Skeletal muscle satellite cell (primary cell): ENCODE results near the gene CPB2.

ENCODE experiments used
- H3K27me3 ChIP-seq: 2 replicates; pipeline ENCODE4 v1.7.0; 2013; ENCODE audit warnings: low read length; ENCODE audit not compliant: control insufficient read depth, insufficient read depth
- H3K36me3 ChIP-seq: 2 replicates; pipeline ENCODE4 v1.7.0; 2013; ENCODE audit warnings: mild to moderate bottlenecking, control low read depth, low read length; ENCODE audit not compliant: insufficient read depth
- H3K4me1 ChIP-seq: 2 replicates; pipeline ENCODE4 v1.7.0; 2013; ENCODE audit warnings: low read length; ENCODE audit not compliant: control insufficient read depth, insufficient read depth
- H3K4me2 ChIP-seq: 2 replicates; pipeline ENCODE4 v1.7.0; 2013; ENCODE audit warnings: mild to moderate bottlenecking, low read length
- H3K4me3 ChIP-seq: 2 replicates; pipeline ENCODE4 v1.7.0; 2013; ENCODE audit warnings: low read length
- H3K9ac ChIP-seq: 2 replicates; pipeline ENCODE4 v1.7.0; 2013; ENCODE audit warnings: mild to moderate bottlenecking, low read depth, low read length, moderate library complexity
- H3K9me3 ChIP-seq: replicated peaks from 2 replicates; pipeline ENCODE4 v1.7.0; 2013; ENCODE audit warnings: mild to moderate bottlenecking, control low read depth, low read length

CPB2 gene

DNA sequence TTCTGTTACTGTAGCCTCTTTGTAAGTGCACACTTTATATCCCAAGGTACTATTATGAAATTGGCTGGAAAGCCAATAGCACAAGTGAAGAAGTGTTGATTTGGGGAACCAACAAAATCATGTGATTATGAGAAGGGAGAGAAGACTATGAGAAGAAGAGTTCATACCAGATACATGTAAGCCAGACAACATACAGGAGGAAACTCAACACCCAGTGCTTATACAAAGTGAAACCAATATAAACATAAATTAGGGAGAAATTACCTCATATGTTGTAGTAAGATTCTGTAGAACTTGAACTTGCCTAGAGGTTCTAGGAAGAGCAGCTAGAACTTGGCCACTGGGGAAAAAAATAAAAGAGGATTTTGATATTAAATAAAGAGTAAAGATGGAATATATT lies 17.4 kb downstream of the CPB2 start:
- H3K9me3 ChIP-seq = no peaks in the 10 kb centered on the region
- H3K36me3 ChIP-seq = no peaks in the 10 kb centered on the region
- H3K27me3 ChIP-seq = peaks cover 15% of the 10 kb centered on the region
- H3K9ac ChIP-seq = no peak overlapping the region
- H3K4me2 ChIP-seq = no peak overlapping the region
- no peaks in the 10 kb centered on the region for H3K4me1 ChIP-seq
- H3K4me3 ChIP-seq = no peak overlapping the region

DNA sequence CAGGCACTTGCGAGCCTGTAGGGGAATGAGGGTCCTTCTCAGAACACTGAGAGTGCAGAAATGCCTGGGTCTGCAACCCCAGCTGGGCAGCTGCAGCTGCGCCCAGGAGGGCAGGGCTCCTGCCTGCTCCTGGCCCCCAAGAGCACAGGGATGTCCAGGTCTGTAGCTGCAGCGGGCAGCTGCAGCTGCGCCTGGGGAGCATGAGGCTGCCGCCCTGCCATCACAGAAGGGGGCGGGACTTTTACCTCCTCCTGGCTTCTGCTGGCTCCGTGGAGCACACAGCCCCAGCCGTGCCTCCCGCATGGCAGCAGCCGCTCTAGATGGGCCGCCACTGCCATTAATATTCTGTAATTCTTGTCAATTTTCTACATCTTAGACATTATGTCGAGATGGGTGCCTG lies 17.8 kb downstream of the CPB2 start:
- H3K4me1 ChIP-seq = no peaks in the 10 kb centered on the region
- H3K9me3 ChIP-seq = no peaks in the 10 kb centered on the region
- H3K4me2 ChIP-seq = no peak overlapping the region
- H3K27me3 ChIP-seq = peaks cover 11% of the 10 kb centered on the region
- H3K9ac ChIP-seq = no peak overlapping the region
- no peaks in the 10 kb centered on the region for H3K36me3 ChIP-seq
- no peak overlapping the region for H3K4me3 ChIP-seq

DNA sequence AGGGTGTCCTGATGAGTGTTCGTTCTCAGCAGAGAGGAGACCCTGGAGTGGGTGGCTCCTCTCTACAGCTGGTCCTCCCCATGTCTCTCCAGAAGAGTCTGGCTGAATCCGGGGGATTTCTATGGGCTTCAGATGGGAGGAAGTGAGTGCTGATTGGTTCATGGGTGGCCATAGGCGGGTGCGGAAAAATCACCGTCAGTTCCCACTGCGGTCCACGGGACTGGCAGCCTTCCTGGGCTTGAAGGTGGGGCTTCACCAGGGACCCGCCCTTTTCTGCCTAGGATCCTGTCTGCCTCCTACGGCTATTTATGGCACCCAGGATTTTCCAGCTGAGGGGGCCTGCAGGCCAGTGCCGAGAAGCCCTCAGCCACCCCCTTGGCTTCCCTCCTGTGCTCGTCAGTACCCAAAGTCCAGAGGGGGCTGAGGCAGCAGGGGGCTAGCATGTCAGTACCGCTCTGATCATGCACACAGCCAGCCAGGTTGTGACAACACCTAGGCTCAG lies 18.4 kb downstream of the CPB2 start:
- peaks cover 7% of the 10 kb centered on the region for H3K27me3 ChIP-seq
- H3K4me2 ChIP-seq = no peak overlapping the region
- H3K4me3 ChIP-seq = no peak overlapping the region
- no peaks in the 10 kb centered on the region for H3K36me3 ChIP-seq
- no peaks in the 10 kb centered on the region for H3K4me1 ChIP-seq
- H3K9ac ChIP-seq = no peak overlapping the region
- no peaks in the 10 kb centered on the region for H3K9me3 ChIP-seq

DNA sequence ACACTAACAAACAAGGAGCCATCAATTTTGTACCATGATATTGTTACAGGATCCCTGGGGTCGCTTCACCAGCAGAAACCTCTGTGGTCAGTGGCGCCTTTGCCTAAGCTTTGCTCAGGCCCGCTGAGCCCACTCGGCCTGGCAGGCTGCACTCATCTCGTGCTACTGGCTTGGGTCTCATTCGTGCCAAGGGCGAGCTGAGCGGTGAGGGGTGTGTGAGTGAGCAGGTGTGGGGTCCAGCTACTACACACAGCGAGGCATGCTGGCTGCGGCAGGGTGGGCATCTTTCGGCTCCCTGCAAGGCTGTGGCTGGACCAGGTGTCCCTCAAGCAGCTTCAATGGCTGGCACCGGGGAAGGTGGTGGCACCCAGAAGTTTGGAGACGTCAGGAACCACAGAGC lies 19.1 kb downstream of the CPB2 start:
- Histone ChIP-seq H3K4me3 (no peak overlapping the region), H3K27me3 (peaks cover 5% of the 10 kb centered on the region), H3K9me3 (no peaks in the 10 kb centered on the region), H3K36me3 (no peaks in the 10 kb centered on the region), H3K9ac (no peak overlapping the region), H3K4me2 (no peak overlapping the region), H3K4me1 (no peaks in the 10 kb centered on the region)

DNA sequence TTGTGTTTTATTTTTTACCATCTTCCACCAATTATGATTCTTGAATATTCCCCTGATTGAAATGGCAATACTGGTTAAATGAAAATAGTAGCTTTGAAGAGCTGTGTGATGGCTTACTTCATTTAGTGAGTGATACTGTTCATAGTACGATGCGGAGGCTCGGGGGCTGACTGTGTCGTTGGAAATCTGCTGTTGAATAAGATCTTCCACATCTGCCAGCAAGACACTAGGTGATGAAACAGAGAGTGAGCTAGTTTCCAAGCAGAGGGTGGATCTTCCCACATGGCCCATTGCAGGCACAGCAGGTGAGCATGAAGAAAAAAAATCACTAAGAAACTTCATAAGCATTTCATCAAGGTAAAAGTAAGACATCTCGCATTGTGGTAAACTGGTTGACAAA lies 22.5 kb downstream of the CPB2 start:
- Histone ChIP-seq H3K4me2 (no peak overlapping the region), H3K4me1 (no peaks in the 10 kb centered on the region), H3K9me3 (no peaks in the 10 kb centered on the region), H3K27me3 (peaks cover 12% of the 10 kb centered on the region), H3K9ac (no peak overlapping the region), H3K36me3 (no peaks in the 10 kb centered on the region), H3K4me3 (no peak overlapping the region)

DNA sequence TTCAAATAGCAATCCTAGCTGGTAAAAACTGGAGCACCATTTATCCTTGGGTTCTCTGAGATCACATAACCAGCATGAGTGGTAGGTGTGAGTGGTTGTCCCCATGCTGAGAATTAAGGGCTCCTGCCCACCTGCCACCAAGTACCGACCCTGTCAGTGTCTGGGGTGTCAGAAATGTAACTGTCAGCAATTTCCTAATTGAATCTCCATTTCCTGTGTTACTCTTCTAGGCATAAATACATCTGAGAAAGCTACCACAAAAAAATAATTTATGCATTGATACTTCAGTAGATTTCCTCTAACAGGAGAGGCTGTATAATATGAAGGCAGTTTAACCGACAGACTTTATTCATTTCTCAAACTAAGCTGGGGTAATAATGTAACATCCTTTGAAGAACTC lies 25.1 kb downstream of the CPB2 start:
- Histone ChIP-seq H3K9ac (no peak overlapping the region), H3K36me3 (no peaks in the 10 kb centered on the region)

DNA sequence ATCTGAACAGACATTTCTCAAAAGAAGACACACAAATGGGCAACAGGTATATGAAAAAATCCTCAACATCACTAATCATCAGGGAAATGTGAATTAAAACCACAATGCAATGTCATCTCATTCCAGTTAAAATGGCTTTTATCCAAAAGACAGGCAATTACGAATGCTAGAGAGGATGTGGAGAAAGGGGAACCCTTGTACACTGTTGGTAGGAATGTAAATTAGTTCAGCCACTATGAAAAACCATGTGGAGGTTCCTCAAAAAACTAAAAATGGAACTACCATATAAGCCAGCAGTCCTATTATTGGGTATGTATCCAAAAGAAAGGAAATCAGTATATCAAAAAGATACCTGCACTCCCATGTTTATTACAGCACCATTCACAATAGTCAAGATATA lies 27.6 kb downstream of the CPB2 start:
- H3K27me3 ChIP-seq = peaks cover 8% of the 10 kb centered on the region
- no peaks in the 10 kb centered on the region for H3K9me3 ChIP-seq
- no peak overlapping the region for H3K9ac ChIP-seq
- H3K4me2 ChIP-seq = no peak overlapping the region
- H3K36me3 ChIP-seq = no peaks in the 10 kb centered on the region
- H3K4me3 ChIP-seq = no peak overlapping the region
- H3K4me1 ChIP-seq = no peaks in the 10 kb centered on the region

More for the DNA sequence above, 25.1 kb downstream of the CPB2 start:
- Histone ChIP-seq H3K9me3 (no peaks in the 10 kb centered on the region), H3K4me1 (no peaks in the 10 kb centered on the region), H3K4me3 (no peak overlapping the region), H3K27me3 (peaks cover 12% of the 10 kb centered on the region), H3K4me2 (no peak overlapping the region)

DNA sequence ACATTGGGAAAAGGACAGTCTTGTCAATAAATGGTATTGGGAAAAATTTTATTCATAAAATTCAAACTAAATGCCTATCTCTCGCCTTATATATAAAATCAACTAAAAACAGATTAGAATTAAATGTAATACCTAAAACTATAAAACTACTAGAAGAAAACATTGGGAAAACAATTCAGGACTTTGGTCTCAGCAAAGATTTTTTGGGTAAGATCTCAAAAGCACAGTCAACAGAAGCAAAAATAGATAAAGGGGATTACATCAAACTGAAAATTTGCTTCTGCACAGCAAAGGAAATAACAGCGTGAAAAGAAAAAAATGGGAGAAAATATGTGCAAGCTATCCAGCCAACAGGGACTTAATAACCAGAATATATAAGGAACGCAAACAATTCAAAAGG lies 28.0 kb downstream of the CPB2 start:
- Histone ChIP-seq H3K9me3 (no peaks in the 10 kb centered on the region), H3K36me3 (no peaks in the 10 kb centered on the region), H3K4me3 (no peak overlapping the region), H3K27me3 (peaks cover 8% of the 10 kb centered on the region), H3K4me2 (no peak overlapping the region), H3K9ac (no peak overlapping the region), H3K4me1 (no peaks in the 10 kb centered on the region)

DNA sequence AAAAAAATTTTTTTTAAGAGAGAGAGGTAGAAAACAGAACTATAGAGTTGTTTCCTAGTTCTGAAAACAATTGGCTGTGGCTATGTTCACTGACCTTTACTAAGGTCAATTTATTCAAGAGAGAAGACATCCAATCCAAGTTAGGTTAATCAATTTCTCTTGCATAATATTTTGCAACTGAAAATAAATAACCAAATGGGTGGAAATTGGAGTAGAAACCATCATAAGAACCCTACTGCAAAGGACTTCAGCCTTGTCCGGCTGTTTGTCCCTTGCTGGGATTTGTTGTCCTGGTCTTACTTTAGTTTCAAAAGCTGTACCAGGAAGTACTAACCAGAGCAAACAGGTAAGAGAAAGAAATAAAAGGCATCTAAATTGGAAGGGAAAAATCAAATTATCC lies 29.0 kb downstream of the CPB2 start:
- no peaks in the 10 kb centered on the region for H3K4me1 ChIP-seq
- no peaks in the 10 kb centered on the region for H3K36me3 ChIP-seq
- H3K9ac ChIP-seq = no peak overlapping the region
- peaks cover 8% of the 10 kb centered on the region for H3K27me3 ChIP-seq
- H3K4me2 ChIP-seq = no peak overlapping the region
- no peaks in the 10 kb centered on the region for H3K9me3 ChIP-seq
- no peak overlapping the region for H3K4me3 ChIP-seq

DNA sequence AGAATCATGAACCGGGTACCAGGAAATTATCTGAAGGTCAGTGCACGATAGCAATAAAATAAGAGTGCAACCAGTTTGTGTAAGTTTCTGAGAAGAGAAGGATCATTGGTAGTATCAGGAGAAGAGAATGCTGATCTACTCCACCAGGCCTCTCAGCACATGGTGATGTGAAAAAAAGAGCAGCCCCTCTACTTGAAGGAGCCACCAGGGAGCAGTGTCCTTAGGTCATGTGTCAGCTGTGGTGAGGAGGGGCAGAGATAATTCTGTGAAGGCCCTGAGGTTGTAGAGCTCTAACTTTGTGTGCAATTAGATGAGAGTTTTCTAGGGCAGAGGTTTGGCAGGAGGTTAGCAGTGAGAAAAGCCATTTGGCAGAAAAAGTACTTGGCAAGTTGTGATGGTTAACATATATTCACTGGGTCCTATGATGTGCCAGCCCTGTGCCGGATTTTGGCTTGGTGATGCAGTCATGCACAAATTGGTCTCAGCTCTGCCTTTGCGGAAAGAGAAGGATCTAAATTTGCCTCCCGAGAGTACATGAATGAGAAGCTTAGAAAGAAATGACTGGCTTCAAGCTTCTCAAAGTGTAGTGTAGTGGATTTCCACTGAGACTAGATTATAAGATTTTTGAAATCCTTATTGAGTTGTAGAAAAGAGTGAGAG lies 33.1 kb downstream of the CPB2 start:
- no peaks in the 10 kb centered on the region for H3K27me3 ChIP-seq
- no peak overlapping the region for H3K4me2 ChIP-seq
- no peak overlapping the region for H3K4me3 ChIP-seq

DNA sequence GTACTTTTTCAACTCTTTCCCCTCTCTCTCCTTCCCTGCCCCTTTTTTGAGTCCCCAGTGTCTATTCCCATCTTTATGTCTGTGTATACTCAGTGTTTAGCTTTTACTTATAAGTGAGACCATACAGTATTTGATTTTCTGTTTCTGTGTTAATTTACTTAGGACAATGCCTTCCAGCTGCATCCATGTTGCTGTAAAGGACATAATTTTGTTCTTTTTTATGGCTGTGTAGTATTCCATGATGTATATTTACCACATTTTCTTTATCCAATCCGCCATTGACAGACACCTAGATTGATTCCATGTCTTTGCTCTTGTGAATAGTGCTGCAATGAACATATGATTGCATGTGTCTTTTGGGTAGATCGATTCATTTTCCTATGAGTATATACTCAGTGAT lies 41.5 kb downstream of the CPB2 start:
- no peak overlapping the region for H3K9ac ChIP-seq
- no peaks in the 10 kb centered on the region for H3K9me3 ChIP-seq
- H3K4me2 ChIP-seq = no peak overlapping the region
- H3K27me3 ChIP-seq = no peaks in the 10 kb centered on the region
- H3K4me1 ChIP-seq = peaks cover 8% of the 10 kb centered on the region
- no peak overlapping the region for H3K4me3 ChIP-seq
- H3K36me3 ChIP-seq = no peaks in the 10 kb centered on the region

More for the DNA sequence above, 33.1 kb downstream of the CPB2 start:
- Histone ChIP-seq H3K9ac (no peak overlapping the region), H3K36me3 (no peaks in the 10 kb centered on the region), H3K9me3 (no peaks in the 10 kb centered on the region), H3K4me1 (no peaks in the 10 kb centered on the region)

DNA sequence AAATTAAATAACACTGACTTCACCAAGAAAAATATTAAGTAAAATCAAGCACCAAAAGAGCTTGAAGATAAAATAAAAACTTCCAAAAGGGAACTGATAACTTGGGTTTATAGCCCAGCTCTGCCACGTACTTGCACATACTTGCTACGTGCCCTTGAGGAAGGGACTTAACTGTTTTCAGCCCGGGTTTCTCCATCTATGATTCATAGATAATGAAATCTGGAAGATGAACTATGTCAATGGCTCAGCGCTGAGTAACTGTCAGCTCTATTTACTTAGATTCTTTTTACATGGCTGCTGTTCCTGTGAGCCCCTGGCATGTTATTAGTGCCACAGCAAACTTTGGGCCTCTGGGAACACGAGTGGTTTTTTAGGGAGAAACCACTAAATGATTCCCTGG lies 42.6 kb downstream of the CPB2 start:
- Histone ChIP-seq H3K4me2 (peak overlapping the region; percentile 21), H3K9ac (no peak overlapping the region), H3K4me1 (peaks cover 8% of the 10 kb centered on the region), H3K9me3 (no peaks in the 10 kb centered on the region), H3K27me3 (no peaks in the 10 kb centered on the region), H3K36me3 (no peaks in the 10 kb centered on the region), H3K4me3 (no peak overlapping the region)
